Epithelial cell of esophagus (primary cell): ENCODE data around the gene PGAM2.

Experiments used
- DNase-seq: peaks from one replicate; pipeline ENCODE4 v3.0.0; 2010; ENCODE audit warnings: low read depth
- H3K4me3 ChIP-seq: 2 replicates; pipeline ENCODE4 v1.5.1; 2011; ENCODE audit warnings: mild to moderate bottlenecking, low read length, control low read depth
- TF ChIP-seq, protein P1 (sequence below): IDR thresholded peaks from 2 replicates; pipeline ENCODE4 v1.5.1; 2011; ENCODE audit warnings: low read depth, mild to moderate bottlenecking, low read length, control low read depth, inconsistent platforms; ENCODE audit not compliant: insufficient read depth; ENCODE audit errors: missing control alignments

PGAM2 gene

DNA sequence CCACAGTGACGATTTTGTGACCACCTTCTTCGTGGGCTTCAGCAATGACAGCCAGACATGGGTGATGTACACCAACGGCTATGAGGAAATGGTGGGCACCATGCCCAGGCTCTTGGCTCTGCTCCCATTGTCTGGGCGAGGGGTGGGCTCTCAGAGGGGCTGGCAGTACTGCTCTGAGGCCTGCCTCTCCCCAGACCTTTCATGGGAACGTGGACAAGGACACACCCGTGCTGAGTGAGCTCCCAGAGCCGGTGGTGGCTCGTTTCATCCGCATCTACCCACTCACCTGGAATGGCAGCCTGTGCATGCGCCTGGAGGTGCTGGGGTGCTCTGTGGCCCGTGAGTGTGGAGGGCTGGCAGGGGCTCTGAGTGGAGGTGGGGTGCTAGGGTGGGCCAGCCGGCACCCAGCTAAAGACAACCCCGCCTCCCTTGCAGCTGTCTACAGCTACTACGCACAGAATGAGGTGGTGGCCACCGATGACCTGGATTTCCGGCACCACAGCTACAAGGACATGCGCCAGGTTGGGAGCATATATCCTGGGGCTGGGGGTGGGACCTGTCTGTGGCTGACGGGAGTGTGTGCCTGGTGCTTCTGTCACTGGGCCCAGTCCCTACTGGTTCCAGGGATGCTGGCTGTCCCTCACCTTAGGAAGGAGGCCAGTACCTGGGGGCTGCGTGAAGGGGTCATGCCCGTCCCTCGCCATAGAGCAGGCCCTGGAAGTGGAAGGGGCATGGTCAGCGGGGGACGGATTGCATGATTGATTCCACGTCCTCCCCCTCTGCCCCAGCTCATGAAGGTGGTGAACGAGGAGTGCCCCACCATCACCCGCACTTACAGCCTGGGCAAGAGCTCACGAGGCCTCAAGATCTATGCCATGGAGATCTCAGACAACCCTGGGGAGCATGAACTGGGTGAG is 45.6 kb upstream of the PGAM2 start:
- DNase-seq, result no peak
- no peak overlapping the region for H3K4me3 ChIP-seq
- TF ChIP-seq, protein P1, sequence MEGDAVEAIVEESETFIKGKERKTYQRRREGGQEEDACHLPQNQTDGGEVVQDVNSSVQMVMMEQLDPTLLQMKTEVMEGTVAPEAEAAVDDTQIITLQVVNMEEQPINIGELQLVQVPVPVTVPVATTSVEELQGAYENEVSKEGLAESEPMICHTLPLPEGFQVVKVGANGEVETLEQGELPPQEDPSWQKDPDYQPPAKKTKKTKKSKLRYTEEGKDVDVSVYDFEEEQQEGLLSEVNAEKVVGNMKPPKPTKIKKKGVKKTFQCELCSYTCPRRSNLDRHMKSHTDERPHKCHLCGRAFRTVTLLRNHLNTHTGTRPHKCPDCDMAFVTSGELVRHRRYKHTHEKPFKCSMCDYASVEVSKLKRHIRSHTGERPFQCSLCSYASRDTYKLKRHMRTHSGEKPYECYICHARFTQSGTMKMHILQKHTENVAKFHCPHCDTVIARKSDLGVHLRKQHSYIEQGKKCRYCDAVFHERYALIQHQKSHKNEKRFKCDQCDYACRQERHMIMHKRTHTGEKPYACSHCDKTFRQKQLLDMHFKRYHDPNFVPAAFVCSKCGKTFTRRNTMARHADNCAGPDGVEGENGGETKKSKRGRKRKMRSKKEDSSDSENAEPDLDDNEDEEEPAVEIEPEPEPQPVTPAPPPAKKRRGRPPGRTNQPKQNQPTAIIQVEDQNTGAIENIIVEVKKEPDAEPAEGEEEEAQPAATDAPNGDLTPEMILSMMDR, result no peak

DNA sequence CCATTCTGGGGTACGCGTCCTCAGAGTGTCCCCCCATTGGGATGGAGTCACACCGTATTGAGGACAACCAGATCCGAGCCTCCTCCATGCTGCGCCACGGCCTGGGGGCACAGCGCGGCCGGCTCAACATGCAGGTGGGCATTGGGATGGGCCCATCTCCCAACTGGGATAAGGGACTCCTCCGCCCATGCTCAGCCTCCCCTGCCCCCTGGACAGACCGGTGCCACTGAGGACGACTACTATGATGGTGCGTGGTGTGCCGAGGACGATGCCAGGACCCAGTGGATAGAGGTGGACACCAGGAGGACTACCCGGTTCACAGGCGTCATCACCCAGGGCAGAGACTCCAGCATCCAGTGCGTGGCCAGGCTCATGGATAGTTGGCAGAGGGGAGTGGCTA is 44.6 kb upstream of the PGAM2 start:
- TF ChIP-seq, protein P1, result no peak
- DNase-seq, result no peak
- no peak overlapping the region for H3K4me3 ChIP-seq

DNA sequence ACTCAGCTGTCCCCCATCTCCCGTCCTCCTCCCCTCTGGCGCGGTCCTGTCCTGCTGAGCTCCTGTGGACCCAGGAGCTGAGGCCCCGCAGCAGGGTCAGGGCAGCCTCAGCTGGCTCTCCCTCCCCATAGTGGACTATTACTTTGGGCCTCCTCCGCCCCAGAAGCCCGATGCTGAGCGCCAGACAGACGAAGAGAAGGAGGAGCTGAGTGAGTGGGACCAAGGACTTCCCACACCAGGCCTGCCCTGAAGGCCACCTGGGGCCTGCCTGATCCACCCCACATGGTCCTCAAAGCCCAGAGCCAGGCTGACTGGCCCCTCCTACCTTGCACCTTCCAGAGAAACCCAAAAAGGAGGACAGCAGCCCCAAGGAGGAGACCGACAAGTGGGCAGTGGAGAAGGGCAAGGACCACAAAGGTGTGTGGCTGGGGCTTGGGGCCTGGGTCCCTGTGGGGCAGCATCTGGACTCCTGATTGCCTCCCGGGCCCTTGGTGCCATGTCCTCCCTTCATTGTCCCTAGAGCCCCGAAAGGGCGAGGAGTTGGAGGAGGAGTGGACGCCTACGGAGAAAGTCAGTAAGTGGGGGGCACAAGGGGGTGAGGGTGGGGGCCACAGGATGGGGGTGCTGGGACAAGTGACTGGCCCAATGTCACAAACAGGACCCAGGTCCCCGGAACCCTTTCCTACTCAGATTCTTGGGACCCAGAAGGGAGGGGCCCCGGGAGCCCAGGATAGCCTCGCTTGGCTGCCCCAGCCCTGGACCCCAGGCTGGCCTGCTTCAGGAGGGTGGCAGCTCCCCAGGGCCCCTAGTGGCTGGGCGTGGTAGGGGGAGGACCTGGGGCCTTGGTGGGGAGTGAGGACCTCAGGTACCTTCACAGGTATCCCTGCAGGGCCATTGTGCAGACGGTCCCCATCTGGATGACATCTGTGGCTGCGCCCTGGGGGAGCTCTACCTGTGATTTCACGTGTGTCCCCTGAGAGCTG is 43.7 kb upstream of the PGAM2 start:
- TF ChIP-seq, protein P1, result no peak
- no peak overlapping the region for H3K4me3 ChIP-seq
- DNase-seq, result no peak

DNA sequence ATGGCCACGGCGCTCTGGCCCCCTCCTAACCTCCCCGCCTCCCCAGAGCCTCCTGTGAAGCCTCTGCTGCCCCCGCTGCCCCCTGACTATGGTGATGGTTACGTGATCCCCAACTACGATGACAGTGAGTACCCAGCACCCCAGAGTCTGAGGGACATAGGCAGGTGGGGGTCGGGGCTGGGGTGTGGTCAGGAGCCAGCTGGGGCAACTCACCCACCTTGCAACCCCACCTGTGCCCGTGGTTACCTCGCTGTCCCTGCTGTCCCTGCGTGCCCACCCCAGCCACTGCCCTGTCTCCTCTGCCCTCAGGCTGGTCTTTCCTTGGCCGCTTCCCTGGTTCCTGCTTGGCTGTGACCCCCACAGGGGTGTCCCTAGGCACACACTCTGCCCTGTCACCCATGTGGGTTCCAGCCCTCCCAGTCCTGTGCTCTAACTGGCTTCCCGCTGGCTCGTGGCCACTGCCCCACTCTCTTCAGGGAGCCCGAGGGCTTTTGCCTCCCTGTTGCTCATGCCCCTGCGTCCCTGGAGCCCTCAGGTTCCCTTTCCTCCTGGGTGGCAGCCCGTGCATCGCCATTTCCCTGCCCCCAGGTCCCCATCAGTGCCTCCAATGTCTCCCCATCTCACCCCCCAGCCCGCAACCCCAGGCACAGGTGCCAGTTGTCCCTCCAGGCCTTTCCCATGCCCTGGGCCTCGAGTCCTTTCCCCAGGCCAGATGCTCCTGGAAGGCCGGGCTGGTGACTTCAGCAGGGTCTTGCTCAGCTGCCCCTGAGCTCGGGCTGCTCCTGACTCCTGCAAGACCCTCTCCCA is 42.8 kb upstream of the PGAM2 start:
- no peak overlapping the region for H3K4me3 ChIP-seq
- TF ChIP-seq, protein P1, result no peak
- DNase-seq, result no peak

DNA sequence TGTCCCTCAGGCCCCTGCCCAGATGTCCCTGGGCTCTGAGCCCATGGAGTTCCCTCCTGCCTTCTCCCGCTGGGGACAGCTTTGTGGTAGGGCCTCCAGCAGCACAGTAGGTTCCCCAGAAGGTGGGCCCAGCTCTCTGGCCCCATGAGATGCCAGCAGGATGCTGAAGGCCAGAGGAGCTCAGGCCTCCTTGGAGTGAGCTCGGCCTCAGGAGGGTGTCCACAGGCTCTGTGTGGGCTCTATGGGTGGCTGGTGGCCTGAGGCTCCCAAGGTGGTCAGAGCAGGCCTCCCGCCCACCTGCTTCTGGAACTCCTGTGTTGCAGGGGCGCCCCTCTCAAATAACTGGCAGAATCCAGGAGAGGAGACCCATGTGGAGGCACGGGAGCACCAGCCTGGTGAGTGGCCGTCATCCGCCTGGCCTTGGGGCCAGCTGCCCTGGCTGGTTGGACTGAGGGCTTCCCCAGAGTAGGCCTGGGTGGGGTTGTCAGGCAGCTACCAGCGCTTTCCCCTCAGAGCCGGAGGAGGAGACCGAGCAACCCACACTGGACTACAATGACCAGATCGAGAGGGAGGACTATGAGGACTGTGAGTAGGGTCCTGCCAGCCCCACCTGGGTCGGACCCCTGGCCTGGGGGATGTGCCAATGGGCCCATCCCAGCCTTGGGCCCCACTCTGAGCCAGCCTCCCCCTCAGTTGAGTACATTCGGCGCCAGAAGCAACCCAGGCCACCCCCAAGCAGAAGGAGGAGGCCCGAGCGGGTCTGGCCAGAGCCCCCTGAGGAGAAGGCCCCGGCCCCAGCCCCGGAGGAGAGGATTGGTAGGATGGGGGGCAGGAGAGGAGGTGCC is 42.0 kb upstream of the PGAM2 start:
- TF ChIP-seq, protein P1, result no peak
- no peak for DNase-seq
- no peak overlapping the region for H3K4me3 ChIP-seq
